NCI-H1092 (cell line): ENCODE measurements around the gene CSTB.

ENCODE experiments used
- DNase-seq: peaks from one replicate; lab custom pipeline; 2025; lab: John Stamatoyannopoulos, UW

CSTB gene

DNA sequence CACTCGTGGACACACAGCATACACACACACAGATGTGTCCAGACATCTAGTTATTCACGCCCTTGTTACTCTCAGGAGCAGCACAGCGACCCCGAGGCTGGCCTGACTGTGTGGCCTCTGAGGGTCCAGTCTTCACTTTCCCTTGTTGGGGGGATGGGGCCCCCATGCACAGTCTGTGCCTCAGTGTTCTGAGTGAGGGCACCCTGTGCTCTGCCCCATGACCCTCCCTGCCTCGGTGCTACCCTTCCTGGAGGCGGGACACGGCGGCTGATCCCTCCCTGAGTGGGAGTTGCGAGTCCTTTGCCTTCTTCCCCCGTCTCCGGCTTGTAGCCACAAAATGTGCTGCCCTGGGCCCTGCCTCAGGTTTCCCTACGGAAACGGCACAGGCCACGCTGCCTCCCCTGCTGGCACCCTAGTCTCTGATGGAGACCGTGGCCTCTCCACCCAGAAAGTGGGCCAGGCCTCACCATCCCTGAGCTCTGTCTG is 8.6 kb downstream of the CSTB start:
- no peak for DNase-seq

DNA sequence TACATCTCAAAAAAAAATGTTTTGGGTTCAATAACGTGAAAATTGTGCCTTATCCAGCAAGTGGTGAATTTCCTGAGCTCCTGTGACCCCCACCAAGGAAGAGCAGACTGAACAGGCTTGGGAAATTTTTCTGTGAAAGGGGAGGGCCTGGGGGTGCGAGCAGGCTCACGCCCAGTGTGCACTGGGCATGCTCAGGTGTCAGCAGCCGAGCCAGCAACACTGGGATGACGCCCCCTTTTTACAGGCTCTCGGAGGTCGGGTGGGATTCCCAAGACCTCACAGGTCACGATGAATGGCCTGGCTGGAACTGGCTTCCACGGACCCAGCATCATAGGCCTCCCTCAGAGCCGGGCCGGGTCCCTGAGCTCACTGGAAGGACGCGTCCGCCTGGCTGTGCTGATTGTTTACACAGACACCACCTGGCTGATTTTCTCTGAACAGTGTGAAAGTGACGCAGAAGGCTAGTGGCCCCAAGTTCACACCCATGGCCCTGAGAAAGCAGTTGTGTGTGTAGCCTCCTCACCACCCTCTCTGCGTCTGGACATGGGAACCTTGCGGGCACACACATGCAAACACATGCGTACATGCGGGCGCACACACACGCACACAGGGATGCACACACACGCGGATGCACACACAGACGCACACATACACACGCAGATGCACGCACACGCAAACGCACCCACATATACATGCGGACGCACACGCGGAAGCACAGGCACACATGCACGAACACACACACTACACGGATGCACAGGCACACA is 9.2 kb downstream of the CSTB start:
- no peak for DNase-seq

- no peak for DNase-seq
Measured at GRCh38 chr21:43764576-43765495, 11.3 kb downstream of the CSTB start.

- DNase-seq: no peak
Measured at GRCh38 chr21:43763901-43764523, 12.1 kb downstream of the CSTB start.

DNA sequence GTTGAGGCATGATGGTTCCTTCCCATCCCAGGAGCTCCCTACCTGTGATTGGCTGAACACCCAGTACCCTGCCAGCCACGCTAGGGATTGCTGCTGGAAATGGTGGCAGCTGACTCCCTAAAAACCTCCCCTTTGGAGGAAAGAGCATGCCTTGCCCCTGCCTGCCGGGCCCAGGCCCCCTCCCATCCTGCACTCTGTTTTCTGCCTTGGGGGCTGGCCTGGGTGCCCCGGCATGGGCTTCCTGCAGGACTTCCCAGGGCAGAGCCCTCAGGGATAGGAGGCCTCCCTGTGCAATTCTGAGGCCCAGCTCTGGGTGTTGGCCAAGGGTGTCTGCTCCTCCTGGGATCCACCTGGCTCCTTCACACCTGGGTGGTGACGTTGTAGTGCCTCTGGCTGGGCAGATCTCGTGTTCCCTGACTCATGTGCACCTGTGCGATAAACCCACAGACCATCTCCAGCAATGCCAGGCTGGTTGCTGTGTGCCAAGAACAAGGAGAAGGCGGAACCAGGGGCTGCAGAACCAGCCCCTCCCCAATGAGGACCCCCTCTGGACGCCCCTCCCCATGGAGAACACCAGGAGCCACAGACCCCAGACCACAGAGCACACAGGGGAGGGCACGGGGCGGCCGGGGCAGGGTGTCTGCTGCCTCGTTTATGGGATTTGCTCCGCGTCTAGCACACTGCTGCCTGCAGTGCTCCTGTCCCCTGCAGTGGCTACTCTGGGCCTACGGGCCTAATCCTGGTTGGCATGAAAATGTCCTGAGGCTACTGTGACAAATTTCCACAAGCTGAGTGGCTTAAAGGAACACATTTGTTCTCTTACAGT is 13.6 kb downstream of the CSTB start:
- DNase-seq: no peak

- no peak for DNase-seq
Measured at GRCh38 chr21:43761886-43762285, 14.2 kb downstream of the CSTB start.

DNA sequence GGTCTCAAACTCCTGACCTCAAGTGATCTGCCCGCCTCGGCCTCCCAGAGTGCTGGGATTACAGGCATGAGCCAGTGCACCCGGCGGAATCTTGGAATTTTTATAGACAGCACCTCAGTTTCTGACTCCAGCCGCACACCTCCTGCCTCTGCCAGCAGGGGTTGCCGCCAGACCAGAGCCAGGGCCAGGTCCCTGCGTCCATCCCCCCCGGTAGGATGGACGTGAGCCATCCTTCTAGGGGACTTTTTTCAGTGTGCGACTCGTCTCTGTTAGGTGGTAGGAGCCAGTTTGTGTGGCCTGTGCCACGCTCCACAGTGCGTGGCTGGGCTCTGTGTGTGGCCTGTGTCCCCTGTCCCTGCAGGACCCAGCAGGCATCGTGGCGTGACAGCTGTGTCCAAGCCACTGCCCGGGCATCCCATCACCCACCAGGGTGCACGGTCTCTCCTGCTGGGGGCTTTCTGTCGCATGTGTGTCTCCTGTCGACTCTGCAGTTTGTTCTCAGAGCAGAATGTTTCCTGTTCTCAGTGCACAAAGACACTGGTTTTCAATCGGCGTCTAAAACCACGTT is 15.6 kb downstream of the CSTB start:
- no peak for DNase-seq

- DNase-seq: no peak
Measured at GRCh38 chr21:43759651-43760050, 16.5 kb downstream of the CSTB start.

DNA sequence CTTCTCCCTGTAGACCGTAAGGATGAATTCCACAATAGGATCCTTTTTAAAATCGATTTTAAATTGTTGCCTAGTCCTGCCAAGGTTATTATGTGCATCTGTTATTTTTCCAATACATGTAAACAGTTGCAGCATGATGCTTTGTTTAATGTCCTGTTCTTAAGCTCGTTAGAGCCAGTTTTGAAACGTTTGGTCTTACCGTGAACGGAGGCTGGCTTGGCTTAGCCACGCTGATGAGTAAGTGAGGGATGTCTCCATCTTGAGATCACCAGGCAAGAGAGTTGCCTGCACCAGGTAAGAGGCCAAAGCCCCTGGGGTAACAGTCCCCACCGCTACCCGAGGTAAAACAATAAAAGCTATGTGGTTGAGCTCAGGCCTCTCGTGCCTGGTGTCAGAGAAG is 17.3 kb downstream of the CSTB start:
- DNase-seq: no peak

DNA sequence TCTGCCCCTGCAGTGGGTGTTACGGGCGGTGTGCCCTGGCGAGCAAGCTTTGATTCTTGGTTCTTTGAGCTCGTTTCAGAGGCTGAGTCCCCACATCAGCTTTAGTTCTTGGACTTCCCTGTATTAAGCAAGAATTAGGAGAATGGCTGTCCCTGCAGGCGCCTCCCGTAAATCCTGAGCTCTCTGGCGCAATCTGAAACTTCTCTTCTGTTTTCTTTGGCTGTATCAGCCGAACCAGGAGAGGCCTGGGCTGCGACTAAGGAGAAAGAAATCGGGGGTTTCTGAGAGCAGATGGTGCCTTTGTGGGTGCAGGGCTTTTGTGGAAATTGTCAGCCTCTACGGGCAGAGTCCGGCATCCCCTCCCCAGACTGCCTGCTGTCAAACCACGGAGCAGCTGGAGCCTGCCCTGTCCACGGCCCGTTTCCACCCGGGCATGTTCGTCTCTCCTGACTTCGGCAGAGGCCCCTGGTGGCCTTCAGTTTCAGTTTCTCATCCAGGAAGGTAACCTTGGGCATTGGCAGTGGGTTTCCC is 17.9 kb downstream of the CSTB start:
- no peak for DNase-seq

- no peak for DNase-seq
Measured at GRCh38 chr21:43757601-43758000, 18.5 kb downstream of the CSTB start.

DNA sequence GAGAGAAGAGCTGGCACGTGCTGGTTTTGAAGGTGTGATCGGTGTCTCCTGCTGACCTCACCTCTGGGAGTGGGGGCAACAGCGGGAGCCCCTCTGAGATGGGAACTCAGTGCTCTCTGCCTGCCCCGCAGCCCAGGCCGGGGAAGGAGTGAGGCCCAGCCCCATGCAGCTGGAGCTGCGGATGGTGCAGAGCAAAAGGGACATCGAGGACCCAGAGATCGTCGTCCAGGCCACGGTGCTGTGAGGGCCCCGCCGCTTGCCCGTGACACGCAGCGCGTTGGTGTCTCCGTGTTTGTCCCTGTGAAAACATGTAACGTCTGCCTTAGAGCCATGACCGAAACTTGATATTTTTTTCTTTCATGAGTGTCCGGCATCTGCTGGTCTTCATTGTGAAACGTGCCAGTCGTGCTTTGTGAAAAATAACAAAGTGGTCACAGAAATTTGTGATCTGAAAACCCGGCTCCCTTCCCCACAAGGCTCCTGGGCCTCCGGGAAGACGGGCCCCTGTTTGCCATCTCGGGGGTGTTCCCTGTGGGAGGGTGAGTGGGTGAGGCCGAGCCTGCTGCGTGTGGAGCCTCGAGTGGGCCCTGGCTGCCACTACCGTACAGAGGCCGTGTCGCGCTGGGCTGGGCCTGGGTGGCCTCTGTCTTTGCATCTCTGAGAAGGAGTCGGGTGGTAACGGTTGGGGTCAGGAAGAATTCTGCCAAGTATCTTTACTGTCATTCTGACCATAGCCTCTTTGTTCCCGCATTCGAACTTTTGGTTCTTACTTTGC is 20.1 kb downstream of the CSTB start:
- no peak for DNase-seq

GRCh38 chr21:43754948-43755781 is 20.9 kb downstream of the CSTB start:
- no peak for DNase-seq

DNA sequence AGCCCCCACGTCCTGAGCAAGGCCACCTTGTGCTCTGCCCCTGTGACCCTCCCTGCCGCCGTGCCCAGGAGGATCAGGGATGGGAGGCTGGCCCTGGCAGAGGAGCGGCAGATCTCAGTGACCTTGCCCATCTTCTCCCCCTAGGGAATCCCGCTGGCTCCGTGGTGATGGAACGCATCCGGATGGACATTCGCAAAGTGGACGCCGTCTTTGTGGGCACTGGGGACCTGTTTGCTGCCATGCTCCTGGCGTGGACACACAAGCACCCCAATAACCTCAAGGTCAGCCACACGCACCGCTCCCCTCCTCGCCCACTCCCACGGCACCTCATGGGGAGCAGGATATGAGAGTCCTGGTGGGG is 22.7 kb downstream of the CSTB start:
- DNase-seq: no peak

GRCh38 chr21:43752758-43753438 is 23.2 kb downstream of the CSTB start:
- DNase-seq: no peak

- DNase-seq: no peak
Measured at GRCh38 chr21:43751955-43752591, 24.0 kb downstream of the CSTB start.

- no peak for DNase-seq
Measured at GRCh38 chr21:43750339-43751033, 25.6 kb downstream of the CSTB start.
